Effector CD8-positive, alpha-beta T cell (primary cell): ENCODE results near the gene SELENOW.
"Not testable (repeated sequence)": the region's sequence is repeated elsewhere in the genome, so short reads cannot be mapped to it uniquely, and the experiment has no call there.

Source experiments
- DNase-seq: peaks from one replicate; lab custom pipeline; 2025; lab: John Stamatoyannopoulos, UW

SELENOW gene

GRCh38 chr19:47781590-47782262, 3.2 kb downstream of the SELENOW start:
- no peak for DNase-seq

GRCh38 chr19:47786566-47786965, 8.1 kb downstream of the SELENOW start:
- no peak for DNase-seq

- DNase-seq, result not testable (repeated sequence)
Measured at GRCh38 chr19:47787307-47787706, 8.8 kb downstream of the SELENOW start.

GRCh38 chr19:47789811-47790210, 11.3 kb downstream of the SELENOW start:
- not testable (repeated sequence) for DNase-seq

- peak; percentile 84 for DNase-seq
Measured at GRCh38 chr19:47790398-47790814, 11.9 kb downstream of the SELENOW start.

GRCh38 chr19:47792616-47793015, 14.1 kb downstream of the SELENOW start:
- no peak for DNase-seq

- DNase-seq, result no peak
Measured at GRCh38 chr19:47794526-47794925, 16.0 kb downstream of the SELENOW start.

- no peak for DNase-seq
Measured at GRCh38 chr19:47796785-47797184, 18.3 kb downstream of the SELENOW start.

- no peak for DNase-seq
Measured at GRCh38 chr19:47797996-47798903, 19.7 kb downstream of the SELENOW start.

- DNase-seq, result no peak
Measured at GRCh38 chr19:47798904-47799266, 20.4 kb downstream of the SELENOW start.

GRCh38 chr19:47801270-47801669, 22.8 kb downstream of the SELENOW start:
- DNase-seq, result no peak

- no peak for DNase-seq
Measured at GRCh38 chr19:47802521-47803043, 24.1 kb downstream of the SELENOW start.

GRCh38 chr19:47803148-47803547, 24.6 kb downstream of the SELENOW start:
- DNase-seq, result not testable (repeated sequence)

GRCh38 chr19:47803671-47804070, 25.2 kb downstream of the SELENOW start:
- DNase-seq, result not testable (repeated sequence)

- not testable (repeated sequence) for DNase-seq
Measured at GRCh38 chr19:47804451-47804850, 25.9 kb downstream of the SELENOW start, which contains the start of gene TPRX1. Gene TPRX1, minus strand, starts transcription at chr19:47804551. Its CDS starts 12 bp downstream, at chr19:47804539.

GRCh38 chr19:47805313-47805712, 26.8 kb downstream of the SELENOW start:
- DNase-seq, result no peak

- DNase-seq, result no peak
Measured at GRCh38 chr19:47806435-47806834, 27.9 kb downstream of the SELENOW start.

- peak; percentile 69 for DNase-seq
Measured at GRCh38 chr19:47813304-47813994, 34.9 kb downstream of the SELENOW start.

- no peak for DNase-seq
Measured at GRCh38 chr19:47813995-47814328, 35.5 kb downstream of the SELENOW start.

GRCh38 chr19:47816270-47816669, 37.8 kb downstream of the SELENOW start:
- not testable (repeated sequence) for DNase-seq

- DNase-seq, result not testable (repeated sequence)
Measured at GRCh38 chr19:47818221-47818620, 39.7 kb downstream of the SELENOW start.

GRCh38 chr19:47819858-47820257, 41.4 kb downstream of the SELENOW start:
- no peak for DNase-seq
